Transverse colon (tissue), 4 donors: ENCODE data around the gene LTB4R. TPM values are rescaled to one million over a fixed set of nuclear protein-coding genes. Genes with fewer than 3 reads are reported as not detected.

Experiments used
- DNase-seq: peaks from one replicate; pipeline ENCODE4 v3.0.0-alpha.2; 2019
- H3K27ac ChIP-seq, 4 donors: fragments of 200-600 bp; sonication (generic); 2 replicates each; pipeline ENCODE4 v1.5.1; 2016 to 2018; ENCODE audit warnings: inconsistent platforms in 4 of 4
- H3K27me3 ChIP-seq: fragments of 200-600 bp; sonication (generic); 2 replicates; pipeline ENCODE4 v1.5.1; 2017; ENCODE audit warnings: inconsistent platforms
- H3K36me3 ChIP-seq, 4 donors: fragments of 200-600 bp; sonication (generic); 2 replicates each; pipeline ENCODE4 v1.5.1; 2017 to 2019; ENCODE audit warnings: inconsistent platforms in 4 of 4
- H3K4me1 ChIP-seq, 4 donors: fragments of 200-600 bp; sonication (generic); 2 replicates each; pipeline ENCODE4 v1.5.1; 2017 to 2020; ENCODE audit warnings: inconsistent platforms in 4 of 4
- H3K4me3 ChIP-seq, 4 donors: fragments of 200-600 bp; sonication (generic); 1 replicate in 1 of 4; 2 replicates in 3 of 4; pipeline versions ENCODE4 v1.5.1 to v1.6.1; 2017 to 2019; ENCODE audit warnings: inconsistent platforms in 4 of 4
- H3K9me3 ChIP-seq, 2 donors: fragments of 200-600 bp; sonication (generic); 2 replicates each; pipeline ENCODE4 v1.5.1; 2017 to 2019; ENCODE audit warnings: inconsistent platforms in 2 of 2
- EP300 ChIP-seq: sonication (generic); formaldehyde crosslinking; IDR thresholded peaks from one replicate; pipeline ENCODE4 v1.6.1; 2017; ENCODE audit warnings: antibody characterized with exemption, low read depth
- POLR2A ChIP-seq: fragments of 450-650 bp; IDR thresholded peaks from one replicate; pipeline ENCODE4 v1.6.1; 2016; ENCODE audit warnings: antibody characterized with exemption, mild to moderate bottlenecking, moderate library complexity
- POLR2AphosphoS5 ChIP-seq, 3 donors: sonication (generic); formaldehyde crosslinking; IDR thresholded peaks; one replicate each; pipeline ENCODE4 v1.6.1; 2016; ENCODE audit warnings: antibody characterized with exemption in 3 of 3
- WGBS, 2 donors: methylation state at CpG; one replicate each; pipeline ENCODE4 v1.1.5; 2018; ENCODE audit warnings: low coverage in 1 of 2; 5-methylcytosine and 5-hydroxymethylcytosine counted together
- in situ Hi-C, 4 donors: fragments of 200-750 bp; cut with MboI; loops; one replicate each; pipeline versions ENCODE4 v1.15.0 to v1.15.1; 2017; ENCODE audit warnings: low sequenced_read_pairs in 3 of 4, low pct_ligation_motif_present in 1 of 4, low pct_unique_long_range_greater_than_20kb in 1 of 4
- intact Hi-C: fragments of 100-400 bp; cut with DNase I; formaldehyde crosslinking; loops from one replicate; pipeline ENCODE4 v1.15.1; 2023; ENCODE audit warnings: low total_unique reads
- total RNA-seq, 4 donors: library from RNA; depleted of rRNA; stranded (reverse); fragments of >200 nt; gene quantifications; one replicate each; pipeline ENCODE4 v1.1.0, GENCODE V29; 2016
- TF ChIP-seq, protein P1 (sequence below), 5 experiments: fragments of 200-600 bp in 3 of 5; fragments of 450-650 bp in 2 of 5; sonication (generic) in 3 of 5; IDR thresholded peaks; 1 replicate in 2 of 5; 2 replicates in 3 of 5; pipeline ENCODE4 v1.5.1; 2016 to 2017; ENCODE audit warnings: antibody characterized with exemption in 5 of 5, inconsistent platforms in 3 of 5, mild to moderate bottlenecking in 2 of 5, moderate library complexity in 1 of 5

LTB4R gene
- total RNA-seq, 4 donors from 2014 or later, result 1.1 to 8.3 (median 6.2) TPM

GRCh38 chr14:24342889-24343288 is 31.6 kb downstream of the LTB4R start:
- Histone ChIP-seq H3K27me3 (no peaks in the 10 kb centered on the region), H3K9me3 (no peaks in the 10 kb centered on the region), H3K27ac (no peak overlapping the region), H3K36me3 (no peaks in the 10 kb centered on the region), H3K4me3 (no peak overlapping the region), H3K4me1 (peaks cover 0 to 15% (median 5%) of the 10 kb centered on the region in 4 donors)
- in situ Hi-C loops (loop anchor here in 1 of 4 donors (25.0 kb wide), 1 partner anchor 94 kb away; the partner anchor contains the start of genes CBLN3, KHNYN and SDR39U1), intact Hi-C loops (no loop called here)
- TF ChIP-seq POLR2A (no peak), POLR2AphosphoS5 (IDR thresholded peaks at IDR 0.05) (no peak), EP300 (no peak)
- TF ChIP-seq, protein P1, sequence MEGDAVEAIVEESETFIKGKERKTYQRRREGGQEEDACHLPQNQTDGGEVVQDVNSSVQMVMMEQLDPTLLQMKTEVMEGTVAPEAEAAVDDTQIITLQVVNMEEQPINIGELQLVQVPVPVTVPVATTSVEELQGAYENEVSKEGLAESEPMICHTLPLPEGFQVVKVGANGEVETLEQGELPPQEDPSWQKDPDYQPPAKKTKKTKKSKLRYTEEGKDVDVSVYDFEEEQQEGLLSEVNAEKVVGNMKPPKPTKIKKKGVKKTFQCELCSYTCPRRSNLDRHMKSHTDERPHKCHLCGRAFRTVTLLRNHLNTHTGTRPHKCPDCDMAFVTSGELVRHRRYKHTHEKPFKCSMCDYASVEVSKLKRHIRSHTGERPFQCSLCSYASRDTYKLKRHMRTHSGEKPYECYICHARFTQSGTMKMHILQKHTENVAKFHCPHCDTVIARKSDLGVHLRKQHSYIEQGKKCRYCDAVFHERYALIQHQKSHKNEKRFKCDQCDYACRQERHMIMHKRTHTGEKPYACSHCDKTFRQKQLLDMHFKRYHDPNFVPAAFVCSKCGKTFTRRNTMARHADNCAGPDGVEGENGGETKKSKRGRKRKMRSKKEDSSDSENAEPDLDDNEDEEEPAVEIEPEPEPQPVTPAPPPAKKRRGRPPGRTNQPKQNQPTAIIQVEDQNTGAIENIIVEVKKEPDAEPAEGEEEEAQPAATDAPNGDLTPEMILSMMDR (IDR thresholded peaks at IDR 0.05), result no peak
- WGBS, 2 donors, result 83 to 85% methylated on average over 4 of the region's 4 CpGs
- DNase-seq, result no peak

DNA sequence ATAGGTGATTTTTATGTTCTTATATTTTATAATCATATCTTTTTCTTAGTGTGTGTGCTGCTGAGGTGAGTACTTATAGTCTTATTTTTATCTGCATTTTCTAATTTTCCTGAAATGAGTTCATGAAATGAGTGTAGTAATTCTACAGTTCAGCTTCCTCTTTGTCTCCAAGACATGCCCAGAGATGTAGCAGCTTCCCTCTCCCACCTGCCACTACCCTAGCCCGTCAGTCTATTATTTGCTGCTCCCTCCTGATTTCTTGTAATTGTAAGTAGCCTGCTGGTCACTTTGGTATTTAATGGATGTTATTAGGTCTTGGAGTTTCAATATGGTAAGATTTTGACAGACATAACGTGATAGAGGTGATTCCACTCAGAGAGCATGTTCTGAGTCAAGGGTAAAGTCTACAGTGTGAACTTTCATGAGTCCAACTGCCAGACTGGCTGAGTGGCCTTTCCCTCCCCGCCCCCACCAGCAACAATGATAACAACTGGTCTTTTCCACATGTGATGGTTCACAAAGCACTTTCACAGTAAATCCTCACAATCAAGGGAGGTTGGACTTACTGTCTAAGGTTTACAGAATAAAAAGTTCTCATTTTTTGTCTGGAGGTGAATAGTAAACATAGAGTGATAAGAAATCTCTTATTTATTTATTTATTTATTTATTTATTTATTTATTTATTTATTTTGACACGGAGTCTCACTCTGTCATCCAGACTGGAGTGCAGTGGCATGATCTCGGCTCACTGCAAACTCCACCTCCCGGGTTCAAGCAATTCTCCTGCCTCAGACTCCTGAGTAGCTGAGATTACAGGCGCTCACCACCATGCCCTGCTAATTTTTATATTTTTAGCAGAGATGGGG is 32.7 kb downstream of the LTB4R start:
- H3K4me1 ChIP-seq, result peaks cover 0 to 6% (median 1%) of the 10 kb centered on the region in 4 donors
- no peak overlapping the region for H3K4me3 ChIP-seq
- in situ Hi-C loops (loop anchor here in 1 of 4 donors (25.0 kb wide), 1 partner anchor 93 kb away; the partner anchor contains the start of genes CBLN3, KHNYN and SDR39U1), intact Hi-C loops (no loop called here)
- DNase-seq, result no peak
- H3K9me3 ChIP-seq, result no peaks in the 10 kb centered on the region
- H3K27ac ChIP-seq, result no peak overlapping the region
- 67 to 69% methylated on average over 3 to 7 of the region's 7 CpGs for WGBS, 2 donors
- H3K36me3 ChIP-seq, result no peaks in the 10 kb centered on the region
- H3K27me3 ChIP-seq, result no peaks in the 10 kb centered on the region
- TF ChIP-seq, protein P1 (IDR thresholded peaks at IDR 0.05), result no peak
- no peak for TF ChIP-seq EP300
- TF ChIP-seq POLR2A, result no peak
- TF ChIP-seq POLR2AphosphoS5 (IDR thresholded peaks at IDR 0.05), result no peak

GRCh38 chr14:24347134-24347533 is 35.8 kb downstream of the LTB4R start:
- intact Hi-C loops (no loop called here), in situ Hi-C loops (loop anchor here in 1 of 4 donors (25.0 kb wide), 1 partner anchor 90 kb away; the partner anchor contains the start of genes CBLN3, KHNYN and SDR39U1)
- Histone ChIP-seq H3K27me3 (peaks cover 4% of the 10 kb centered on the region), H3K4me3 (no peak overlapping the region), H3K36me3 (no peaks in the 10 kb centered on the region), H3K4me1 (peaks cover 0 to 6% (median 0%) of the 10 kb centered on the region in 4 donors), H3K9me3 (no peaks in the 10 kb centered on the region), H3K27ac (no peak overlapping the region)
- TF ChIP-seq POLR2AphosphoS5 (IDR thresholded peaks at IDR 0.05) (no peak), POLR2A (no peak), EP300 (no peak)
- TF ChIP-seq, protein P1 (IDR thresholded peaks at IDR 0.05), result no peak
- DNase-seq, result no peak
- 15% methylated on average over 1 of the region's 1 CpG; no CpG with 5 or more reads in 1 of the 2 donors for WGBS, 2 donors

GRCh38 chr14:24348186-24348585 is 36.9 kb downstream of the LTB4R start:
- intact Hi-C loops, result no loop called here
- WGBS, 2 donors, result 90 to 96% methylated on average over 2 of the region's 2 CpGs
- in situ Hi-C loops, result loop anchor here in 1 of 4 donors (25.0 kb wide), 1 partner anchor 89 kb away; the partner anchor contains the start of genes CBLN3, KHNYN and SDR39U1

More at GRCh38 chr14:24348186-24348585, 36.9 kb downstream of the LTB4R start:
- TF ChIP-seq, protein P1 (IDR thresholded peaks at IDR 0.05), result no peak
- no peak for TF ChIP-seq POLR2AphosphoS5 (IDR thresholded peaks at IDR 0.05)
- no peak for TF ChIP-seq POLR2A
- no peak for TF ChIP-seq EP300
- Histone ChIP-seq H3K4me3 (no peak overlapping the region), H3K27ac (no peak overlapping the region), H3K9me3 (no peaks in the 10 kb centered on the region), H3K27me3 (peaks cover 4% of the 10 kb centered on the region), H3K36me3 (no peaks in the 10 kb centered on the region), H3K4me1 (peaks cover 0 to 8% (median 0%) of the 10 kb centered on the region in 4 donors)
- DNase-seq, result no peak
